DND-41 (cell line): ENCODE measurements around the gene UBA52.

Source experiments
- ATAC-seq: fragments of 200-7000 bp; cut with Tn5 transposase; 3 replicates; pipeline ENCODE4 v1.9.1; 2021; ENCODE audit warnings: low read depth; ENCODE audit not compliant: insufficient read depth
- DNase-seq: peaks from one replicate; pipeline ENCODE4 v3.0.0-alpha.2; 2020
- H2AFZ ChIP-seq: 2 replicates; pipeline ENCODE4 v1.6.0; 2012; ENCODE audit warnings: low read depth, low read length
- H3K27ac ChIP-seq: 2 replicates; pipeline ENCODE4 v1.5.1; 2012; ENCODE audit warnings: low read length, inconsistent platforms
- H3K27me3 ChIP-seq: fragments of 200-600 bp; sonication (generic); 2 replicates; pipeline ENCODE4 v1.6.0; 2012; ENCODE audit warnings: low read length, mild to moderate bottlenecking, inconsistent platforms; ENCODE audit not compliant: insufficient read depth, poor library complexity
- H3K36me3 ChIP-seq: 2 replicates; pipeline ENCODE4 v1.5.1; 2012; ENCODE audit warnings: low read length, inconsistent platforms; ENCODE audit not compliant: insufficient read depth
- H3K4me1 ChIP-seq: 2 replicates; pipeline ENCODE4 v1.5.1; 2012; ENCODE audit warnings: mild to moderate bottlenecking, low read length; ENCODE audit not compliant: insufficient read depth
- H3K4me2 ChIP-seq: 2 replicates; pipeline ENCODE4 v1.6.0; 2012; ENCODE audit warnings: mild to moderate bottlenecking, moderate library complexity, low read length, inconsistent platforms; ENCODE audit not compliant: insufficient read depth
- H3K4me3 ChIP-seq, 2 experiments: fragments of 200-600 bp in 1 of 2; shearing (Covaris generic) in 1 of 2; 2 replicates each; pipeline ENCODE4 v1.5.1; 2012 to 2016; ENCODE audit warnings: inconsistent platforms in 2 of 2, low read length in 2 of 2, mild to moderate bottlenecking in 2 of 2, low read depth in 1 of 2, moderate library complexity in 1 of 2
- H3K79me2 ChIP-seq: 2 replicates; pipeline ENCODE4 v1.6.0; 2012; ENCODE audit warnings: low read length, inconsistent platforms; ENCODE audit not compliant: insufficient read depth
- H3K9ac ChIP-seq: 2 replicates; pipeline ENCODE4 v1.6.0; 2012; ENCODE audit warnings: low read depth, mild to moderate bottlenecking, inconsistent platforms, low read length, moderate library complexity
- H3K9me3 ChIP-seq: 2 replicates; pipeline ENCODE4 v1.5.1; 2012; ENCODE audit warnings: low read length, moderate library complexity, mild to moderate bottlenecking, inconsistent platforms; ENCODE audit not compliant: insufficient read depth, severe bottlenecking
- H4K20me1 ChIP-seq: 2 replicates; pipeline ENCODE4 v1.6.0; 2012; ENCODE audit warnings: low read length; ENCODE audit not compliant: insufficient read depth
- EZH2 ChIP-seq: IDR thresholded peaks from 3 replicates; pipeline ENCODE4 v1.6.1; 2012; ENCODE audit warnings: borderline replicate concordance, low read depth, mild to moderate bottlenecking, moderate library complexity, low read length, inconsistent platforms; ENCODE audit not compliant: severe bottlenecking
- TF ChIP-seq, protein P1 (sequence below): IDR thresholded peaks from 2 replicates; pipeline ENCODE4 v1.5.1; 2012; ENCODE audit warnings: borderline replicate concordance, low read length, moderate library complexity, mild to moderate bottlenecking; ENCODE audit not compliant: poor library complexity, severe bottlenecking; ENCODE audit errors: extremely low read depth

UBA52 gene

DNA sequence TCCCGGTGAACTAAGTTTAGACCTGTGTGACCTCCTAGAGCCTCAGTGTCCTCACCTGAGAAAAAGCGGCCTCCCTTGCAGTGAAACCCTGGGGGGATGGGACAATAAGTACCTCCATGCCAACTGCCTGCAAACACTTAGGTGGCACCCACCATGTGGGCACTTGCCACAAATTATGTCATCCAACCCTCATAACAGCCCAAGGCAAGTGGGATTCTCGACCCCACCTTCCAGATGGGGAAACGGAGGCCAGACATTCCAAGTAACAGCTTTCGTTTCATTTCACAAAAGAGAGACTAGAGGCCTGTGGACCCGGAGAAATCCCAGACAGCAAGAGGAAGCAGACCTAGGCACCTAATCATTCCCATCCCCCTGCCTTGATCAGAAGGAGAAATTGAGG, 23.8 kb downstream of the UBA52 start:
- no peak for TF ChIP-seq EZH2
- TF ChIP-seq, protein P1, sequence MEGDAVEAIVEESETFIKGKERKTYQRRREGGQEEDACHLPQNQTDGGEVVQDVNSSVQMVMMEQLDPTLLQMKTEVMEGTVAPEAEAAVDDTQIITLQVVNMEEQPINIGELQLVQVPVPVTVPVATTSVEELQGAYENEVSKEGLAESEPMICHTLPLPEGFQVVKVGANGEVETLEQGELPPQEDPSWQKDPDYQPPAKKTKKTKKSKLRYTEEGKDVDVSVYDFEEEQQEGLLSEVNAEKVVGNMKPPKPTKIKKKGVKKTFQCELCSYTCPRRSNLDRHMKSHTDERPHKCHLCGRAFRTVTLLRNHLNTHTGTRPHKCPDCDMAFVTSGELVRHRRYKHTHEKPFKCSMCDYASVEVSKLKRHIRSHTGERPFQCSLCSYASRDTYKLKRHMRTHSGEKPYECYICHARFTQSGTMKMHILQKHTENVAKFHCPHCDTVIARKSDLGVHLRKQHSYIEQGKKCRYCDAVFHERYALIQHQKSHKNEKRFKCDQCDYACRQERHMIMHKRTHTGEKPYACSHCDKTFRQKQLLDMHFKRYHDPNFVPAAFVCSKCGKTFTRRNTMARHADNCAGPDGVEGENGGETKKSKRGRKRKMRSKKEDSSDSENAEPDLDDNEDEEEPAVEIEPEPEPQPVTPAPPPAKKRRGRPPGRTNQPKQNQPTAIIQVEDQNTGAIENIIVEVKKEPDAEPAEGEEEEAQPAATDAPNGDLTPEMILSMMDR = no peak

DNA sequence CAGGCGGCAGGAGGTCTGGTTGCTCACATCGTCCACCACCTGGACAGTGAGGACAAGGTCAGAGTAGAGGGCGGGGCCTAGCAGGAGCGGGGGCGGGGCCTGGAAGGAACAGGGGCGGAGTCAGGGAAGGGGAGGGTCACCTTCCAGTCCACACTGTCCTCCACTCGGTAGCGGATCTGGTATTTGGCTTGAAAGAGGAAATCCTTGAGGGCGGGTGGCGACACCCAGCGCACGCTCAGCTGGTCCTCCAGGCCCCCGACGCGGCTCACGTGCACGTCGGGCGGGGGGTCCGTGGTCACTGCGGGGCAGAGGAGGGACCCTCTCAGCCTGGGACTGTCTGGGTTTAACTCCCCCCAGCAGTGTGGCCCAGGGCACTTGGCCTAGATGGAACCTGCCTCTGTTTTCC, 25.1 kb downstream of the UBA52 start:
- H3K9me3 ChIP-seq = no peaks in the 10 kb centered on the region
- no peak overlapping the region for H3K4me2 ChIP-seq
- H3K36me3 ChIP-seq = no peaks in the 10 kb centered on the region
- H3K9ac ChIP-seq = no peak overlapping the region
- H3K4me1 ChIP-seq = peaks cover 21% of the 10 kb centered on the region
- ATAC-seq = no peak
- no peak overlapping the region for H2AFZ ChIP-seq
- DNase-seq = no peak
- no peaks in the 10 kb centered on the region for H4K20me1 ChIP-seq
- H3K27me3 ChIP-seq = no peaks in the 10 kb centered on the region
- no peak overlapping the region for H3K27ac ChIP-seq
- TF ChIP-seq, protein P1 = no peak
- TF ChIP-seq EZH2 = no peak
- H3K4me3 ChIP-seq = no peak overlapping the region
- H3K79me2 ChIP-seq = no peaks in the 10 kb centered on the region

More for the DNA sequence above, 23.8 kb downstream of the UBA52 start:
- Histone ChIP-seq H4K20me1 (peaks cover 6% of the 10 kb centered on the region), H3K4me2 (no peak overlapping the region), H3K79me2 (peaks cover 1% of the 10 kb centered on the region; the same call in 1 of the 2 replicates), H3K9me3 (no peaks in the 10 kb centered on the region), H2AFZ (no peak overlapping the region), H3K4me1 (peaks cover 23% of the 10 kb centered on the region), H3K36me3 (peaks cover 7% of the 10 kb centered on the region), H3K27ac (no peak overlapping the region), H3K4me3 (no peak overlapping the region), H3K27me3 (no peaks in the 10 kb centered on the region), H3K9ac (no peak overlapping the region)
- ATAC-seq (no peak), DNase-seq (no peak)

DNA sequence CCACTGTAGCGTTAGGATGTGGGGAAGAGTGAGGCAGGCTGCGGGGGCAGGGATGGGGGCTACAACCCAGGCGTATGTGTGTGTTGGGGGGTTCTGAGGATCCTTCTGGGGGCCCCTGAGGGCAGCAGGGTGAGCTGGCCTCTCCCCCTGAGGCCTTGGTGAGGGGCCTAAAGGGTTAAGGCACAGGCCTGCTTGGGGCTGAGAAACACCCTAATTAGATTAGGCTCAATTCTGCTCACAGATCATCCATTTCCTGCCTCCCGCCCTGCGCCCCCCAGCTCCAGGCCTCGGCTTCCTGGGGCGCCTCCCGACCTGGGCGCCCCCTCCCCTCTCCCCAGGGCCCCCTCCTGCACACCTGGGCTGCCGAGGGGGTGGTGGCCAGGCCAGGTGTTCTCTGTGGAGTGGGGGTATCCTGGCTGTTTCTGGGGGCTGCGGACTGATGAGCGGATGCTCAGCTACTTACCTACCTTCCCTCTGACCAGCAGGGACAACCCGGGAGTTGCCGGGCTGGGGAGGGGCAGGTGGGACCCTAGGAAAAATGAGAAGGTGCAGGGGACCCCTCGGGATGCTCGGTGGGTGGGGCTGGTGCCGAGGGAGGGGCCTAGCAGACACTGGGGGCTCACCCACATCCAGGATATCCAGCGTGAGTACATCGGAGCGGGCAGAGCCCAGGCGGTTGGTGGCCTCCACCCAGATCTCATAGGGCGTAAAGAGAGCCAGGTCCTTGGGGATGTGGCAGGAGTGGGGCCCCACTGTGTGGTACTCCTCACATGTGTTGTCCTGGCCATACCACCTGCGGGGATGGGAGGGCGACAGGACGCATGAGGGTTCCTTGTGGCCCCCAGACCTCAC, 26.4 kb downstream of the UBA52 start:
- Histone ChIP-seq H3K27ac (no peak overlapping the region), H3K4me2 (no peak overlapping the region), H3K36me3 (no peaks in the 10 kb centered on the region), H2AFZ (no peak overlapping the region), H3K4me1 (peaks cover 17% of the 10 kb centered on the region), H3K27me3 (peaks cover under 1% of the 10 kb centered on the region), H3K79me2 (no peaks in the 10 kb centered on the region), H4K20me1 (no peaks in the 10 kb centered on the region), H3K9me3 (no peaks in the 10 kb centered on the region), H3K4me3 (no peak overlapping the region), H3K9ac (no peak overlapping the region)
- no peak for DNase-seq
- no peak for ATAC-seq
- TF ChIP-seq, protein P1 = no peak
- no peak for TF ChIP-seq EZH2
